OCI-LY3 (cell line): Measurements from ENCODE around the gene XDH.

Experiments
- CTCF ChIP-seq: fragments of 200-600, 300-600 bp; sonication (generic); IDR thresholded peaks from 2 replicates; pipeline ENCODE4 v1.5.1; 2014; ENCODE audit warnings: antibody characterized with exemption, low read length, low read depth
- EZH2phosphoT487 ChIP-seq: fragments of 200-600 bp; shearing (Covaris generic); IDR thresholded peaks from 2 replicates; pipeline ENCODE4 v1.6.1; 2018; ENCODE audit warnings: antibody characterized with exemption, mixed run types, low read depth

GRCh38 chr2:31324016-31324633 lies 90.4 kb downstream of the XDH start:
- TF ChIP-seq CTCF (no peak), EZH2phosphoT487 (no peak)
